HT-29 (cell line): ENCODE results near the gene CYFIP2. TPM values are rescaled to one million over a fixed set of nuclear protein-coding genes. Genes with fewer than 3 reads are reported as not detected.

Experiments used
- DNase-seq: peaks from one replicate; pipeline ENCODE4 v3.0.0-alpha.2; 2015; ENCODE audit warnings: low spot score
- total RNA-seq: library from RNA; depleted of rRNA; stranded (reverse); fragments of >200 nt; shearing (Covaris generic); gene quantifications from 2 replicates; pipeline ENCODE4 v1.2.3, GENCODE V29; 2014

CYFIP2 gene
- total RNA-seq, 1 experiment from 2014 or later, result 14.9 TPM

DNA sequence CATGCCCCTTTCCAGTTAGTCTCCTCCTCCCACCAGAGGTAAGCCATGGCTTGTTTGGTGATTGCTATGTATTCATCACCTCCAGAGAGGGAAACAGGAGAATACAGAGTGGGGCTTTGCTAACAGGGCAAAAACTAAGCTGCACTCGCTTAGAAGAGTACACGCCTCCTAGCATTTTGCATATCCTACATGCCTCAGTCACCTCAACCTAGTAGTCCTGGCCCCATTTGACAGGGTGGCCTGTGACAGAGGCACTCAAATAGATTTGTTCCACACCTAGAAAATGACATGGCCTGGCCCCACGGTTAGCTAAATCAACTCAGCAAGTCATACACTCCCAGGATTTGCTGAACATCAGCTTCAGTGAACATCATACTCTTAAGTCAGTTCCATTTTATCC is 90.7 kb downstream of the CYFIP2 start:
- DNase-seq, result no peak

DNA sequence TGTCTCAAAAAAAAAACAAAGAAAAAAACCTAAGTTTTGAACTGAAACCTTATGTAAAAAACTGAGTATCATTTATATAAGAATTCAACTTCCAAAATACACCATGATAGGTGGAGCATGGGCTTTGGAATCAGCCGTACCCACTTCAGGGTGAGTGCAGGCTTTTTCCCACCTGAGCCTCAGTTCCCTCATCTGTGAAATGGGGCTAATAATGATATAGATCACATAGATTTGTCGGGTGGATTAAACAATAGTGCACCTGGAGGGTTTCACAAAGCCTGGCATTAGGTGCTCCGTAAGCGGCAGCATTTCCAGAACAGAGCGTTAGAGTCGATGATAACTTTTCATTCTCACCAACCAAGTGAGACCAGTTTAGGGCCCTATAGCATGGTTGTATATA is 91.9 kb downstream of the CYFIP2 start:
- DNase-seq, result no peak

DNA sequence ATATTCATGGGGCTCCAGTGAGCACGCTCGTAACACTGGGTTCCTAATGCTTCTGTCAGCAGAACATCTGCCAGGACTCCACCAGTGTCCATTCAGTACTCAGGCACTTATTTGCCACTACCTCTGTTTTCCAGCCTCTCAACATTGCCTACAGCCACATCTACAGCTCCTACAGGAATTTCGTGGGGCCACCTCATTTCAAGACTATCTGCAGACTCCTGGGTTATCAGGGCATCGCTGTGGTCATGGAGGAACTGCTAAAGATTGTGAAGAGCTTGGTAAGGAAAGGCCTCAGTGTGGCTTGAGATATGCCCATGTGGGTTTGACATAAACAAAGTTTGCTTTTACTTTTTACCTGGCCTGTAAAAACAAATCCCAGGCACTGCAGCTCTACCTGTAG is 92.9 kb downstream of the CYFIP2 start:
- DNase-seq, result no peak

DNA sequence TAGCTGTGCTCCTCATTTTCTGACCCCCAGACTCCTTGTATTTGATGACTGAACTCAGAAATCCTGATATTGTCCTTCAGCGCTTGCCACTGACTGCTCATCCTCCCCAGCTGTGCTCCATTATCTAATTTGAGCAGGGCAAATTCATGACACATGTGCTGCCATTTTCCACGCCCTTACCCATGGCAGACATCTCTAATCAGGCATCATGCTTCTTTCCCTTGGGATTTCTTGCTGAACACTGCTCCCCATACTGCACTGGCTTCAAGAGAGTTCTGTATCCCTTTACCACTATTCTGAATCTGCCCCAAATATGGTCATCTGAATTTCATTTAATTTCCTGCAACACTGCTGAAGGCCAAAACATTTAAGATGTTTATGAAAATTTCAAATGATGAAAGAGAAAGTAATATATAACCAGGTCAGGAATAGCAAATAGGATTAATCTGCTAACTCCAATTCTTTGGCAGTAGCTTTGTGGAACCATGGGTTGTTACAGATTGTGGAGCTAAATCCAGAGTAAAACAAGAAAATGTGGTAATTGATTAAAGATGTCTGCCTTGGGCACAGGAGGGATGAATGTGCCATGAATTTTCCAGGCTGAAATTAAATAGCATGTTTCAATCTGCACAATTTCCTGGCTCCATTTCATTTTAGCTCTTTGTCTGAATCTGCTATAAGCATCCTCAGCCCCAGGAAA is 93.6 kb downstream of the CYFIP2 start:
- no peak for DNase-seq

GRCh38 chr5:157362012-157362411 is 96.1 kb downstream of the CYFIP2 start:
- DNase-seq, result no peak

GRCh38 chr5:157362502-157362901 is 96.6 kb downstream of the CYFIP2 start:
- no peak for DNase-seq

DNA sequence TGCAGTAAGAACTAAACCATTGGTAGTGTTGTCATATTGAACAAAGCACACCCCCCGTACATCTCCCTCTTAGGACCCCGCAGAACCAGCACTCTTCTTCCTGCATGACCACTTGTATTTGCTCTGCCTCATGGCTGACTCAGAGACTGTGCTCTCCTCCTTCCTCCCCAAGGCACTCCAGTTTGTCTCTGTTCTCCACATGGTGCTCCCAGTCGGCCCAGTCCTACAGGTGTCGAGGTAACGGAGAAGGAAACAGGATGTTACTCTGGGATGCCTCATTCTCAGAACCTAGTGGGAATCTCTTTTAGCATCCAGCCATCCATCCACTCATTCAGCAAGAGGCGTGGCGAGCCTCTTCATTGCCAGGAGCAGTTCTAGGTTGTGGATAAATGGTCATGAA is 97.1 kb downstream of the CYFIP2 start:
- no peak for DNase-seq

GRCh38 chr5:157365732-157366131 is 99.8 kb downstream of the CYFIP2 start:
- DNase-seq, result no peak

DNA sequence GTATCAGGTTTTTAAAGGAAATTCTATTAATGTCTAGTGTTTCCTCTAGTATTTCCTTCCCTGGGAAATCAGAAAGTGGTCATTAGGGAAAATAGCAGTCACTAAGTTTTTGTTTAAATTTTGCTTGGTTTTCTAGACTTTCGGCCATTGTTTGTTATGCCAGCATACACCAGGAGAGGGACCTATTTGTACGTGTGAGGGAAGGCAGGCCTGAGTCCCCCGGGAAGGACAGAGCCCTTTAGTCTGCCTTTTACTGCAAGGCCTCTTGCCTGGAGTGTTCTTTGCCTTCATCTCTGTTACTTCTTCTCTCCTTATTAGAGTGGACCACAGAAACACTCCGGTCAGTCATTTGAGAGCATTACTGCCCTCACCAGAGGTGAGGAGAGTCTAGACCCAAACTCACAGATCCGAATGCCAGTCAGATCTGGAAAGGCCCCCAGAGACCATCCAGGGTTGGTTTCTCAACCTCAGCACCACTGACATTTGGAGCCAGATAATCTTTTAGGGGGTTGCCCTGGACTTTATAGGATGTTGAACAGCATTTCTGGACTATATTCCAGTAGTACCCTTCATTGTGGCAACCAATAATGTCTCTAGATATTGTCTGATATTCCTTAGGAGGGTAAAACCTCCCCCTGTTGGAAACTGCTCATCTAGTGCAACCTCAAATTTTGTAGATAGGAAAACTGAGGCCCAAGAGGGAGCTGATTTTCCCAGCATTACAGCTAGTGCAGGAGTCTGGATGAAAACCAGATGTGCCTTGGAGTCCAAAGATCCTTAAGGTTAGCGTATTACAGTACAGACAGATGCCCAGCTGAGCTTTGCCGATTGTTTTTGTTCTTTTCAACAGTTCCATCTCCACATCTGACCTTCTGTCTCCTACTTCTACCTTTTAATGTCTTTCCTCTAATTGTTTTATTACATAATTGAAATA is 101.1 kb downstream of the CYFIP2 start:
- peak; percentile 49 for DNase-seq

GRCh38 chr5:157369507-157369906 is 103.6 kb downstream of the CYFIP2 start:
- no peak for DNase-seq

- no peak for DNase-seq
Observed at GRCh38 chr5:157370967-157371366, 105.0 kb downstream of the CYFIP2 start.

DNA sequence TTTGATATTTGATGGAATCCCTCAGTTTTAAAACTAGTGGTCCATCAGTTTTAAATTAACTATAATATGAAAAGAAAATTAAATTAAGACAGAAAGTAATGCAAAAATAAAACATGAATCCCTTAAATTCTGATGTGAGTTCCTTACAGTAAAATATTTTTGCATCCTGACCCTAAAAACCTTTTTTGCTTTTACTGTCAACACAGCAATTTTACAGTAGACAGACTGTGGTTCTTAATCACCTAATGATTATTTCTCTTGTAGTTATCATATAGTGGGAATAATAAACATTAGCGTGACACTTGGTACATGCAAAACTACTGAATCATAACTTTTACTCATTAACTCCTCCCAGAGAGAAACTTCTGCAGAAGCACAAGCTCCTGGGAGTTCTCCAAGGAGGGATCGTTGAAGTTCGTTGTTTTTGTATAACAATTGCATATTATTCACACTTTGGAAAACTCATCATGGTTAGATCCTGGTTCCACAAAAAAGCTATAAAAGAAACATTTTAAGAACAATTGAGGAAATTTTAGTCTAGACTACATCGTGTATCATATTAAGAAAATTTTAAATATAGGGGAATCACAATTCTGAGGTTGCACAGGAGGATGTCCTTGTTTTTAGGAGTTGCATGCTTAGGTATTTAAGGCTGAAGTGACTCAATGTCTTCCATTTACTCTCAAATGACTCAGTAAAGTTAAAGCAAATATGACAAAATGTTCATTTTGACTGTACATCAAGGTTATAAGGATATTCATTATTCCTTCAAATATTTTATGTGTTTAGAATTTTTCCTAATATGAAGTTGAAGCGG is 105.9 kb downstream of the CYFIP2 start:
- no peak for DNase-seq

DNA sequence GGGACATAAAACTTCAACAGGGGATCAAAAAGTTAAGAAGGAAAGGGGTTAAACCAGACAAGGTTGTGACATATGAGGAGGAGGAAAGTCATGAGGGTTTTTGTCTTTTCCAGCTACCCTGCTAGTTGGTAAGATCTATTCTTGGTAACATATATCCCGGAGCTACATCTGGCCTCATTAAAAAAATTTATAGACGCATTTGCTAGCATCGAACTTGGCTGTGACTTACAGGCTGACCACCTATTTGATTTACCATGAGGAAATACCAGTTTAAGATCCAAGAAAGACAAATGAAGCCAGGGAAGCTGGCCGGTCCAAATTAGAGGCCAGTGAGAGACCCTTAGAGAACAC is 106.5 kb downstream of the CYFIP2 start:
- no peak for DNase-seq

DNA sequence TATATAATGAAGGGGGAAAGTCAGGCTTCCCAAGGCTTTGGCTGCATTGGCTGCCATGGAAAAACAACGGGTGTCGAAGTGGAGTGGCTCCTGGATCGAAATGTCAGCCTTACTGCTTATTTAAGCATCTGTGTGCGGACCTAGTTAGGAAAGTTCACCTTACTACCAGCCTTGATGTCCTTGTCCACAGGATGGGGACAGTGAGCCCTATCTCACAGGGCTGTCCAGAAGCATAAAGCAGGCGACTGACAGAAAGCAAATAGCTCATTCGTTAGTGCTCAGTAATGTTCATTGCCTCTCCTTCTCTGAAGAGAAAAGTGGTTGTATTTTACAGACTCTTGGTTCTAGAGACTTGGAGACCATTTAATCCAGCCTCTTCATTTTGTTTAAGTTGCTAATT is 112.6 kb downstream of the CYFIP2 start:
- DNase-seq, result no peak

DNA sequence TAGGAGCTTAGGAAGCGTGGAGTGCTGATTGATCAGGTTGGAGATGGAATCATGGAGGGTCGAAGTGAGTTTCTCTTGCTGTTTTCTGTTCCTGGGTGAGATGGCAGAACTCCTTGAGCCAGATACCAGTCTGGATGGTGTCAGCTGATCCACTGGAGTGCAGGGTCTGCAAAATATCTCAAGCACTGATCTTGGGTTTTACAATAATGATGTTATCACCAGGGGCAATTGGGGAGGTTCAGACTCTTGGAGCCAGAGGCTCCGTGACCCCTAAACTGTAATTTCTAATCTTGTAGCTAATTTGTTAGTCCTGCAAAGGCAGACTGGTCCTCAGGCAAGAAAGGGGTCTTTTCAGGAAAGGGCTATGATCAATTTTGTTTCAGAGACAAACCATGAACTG is 114.1 kb downstream of the CYFIP2 start:
- no peak for DNase-seq

- no peak for DNase-seq
Observed at GRCh38 chr5:157381746-157382145, 115.8 kb downstream of the CYFIP2 start.

DNA sequence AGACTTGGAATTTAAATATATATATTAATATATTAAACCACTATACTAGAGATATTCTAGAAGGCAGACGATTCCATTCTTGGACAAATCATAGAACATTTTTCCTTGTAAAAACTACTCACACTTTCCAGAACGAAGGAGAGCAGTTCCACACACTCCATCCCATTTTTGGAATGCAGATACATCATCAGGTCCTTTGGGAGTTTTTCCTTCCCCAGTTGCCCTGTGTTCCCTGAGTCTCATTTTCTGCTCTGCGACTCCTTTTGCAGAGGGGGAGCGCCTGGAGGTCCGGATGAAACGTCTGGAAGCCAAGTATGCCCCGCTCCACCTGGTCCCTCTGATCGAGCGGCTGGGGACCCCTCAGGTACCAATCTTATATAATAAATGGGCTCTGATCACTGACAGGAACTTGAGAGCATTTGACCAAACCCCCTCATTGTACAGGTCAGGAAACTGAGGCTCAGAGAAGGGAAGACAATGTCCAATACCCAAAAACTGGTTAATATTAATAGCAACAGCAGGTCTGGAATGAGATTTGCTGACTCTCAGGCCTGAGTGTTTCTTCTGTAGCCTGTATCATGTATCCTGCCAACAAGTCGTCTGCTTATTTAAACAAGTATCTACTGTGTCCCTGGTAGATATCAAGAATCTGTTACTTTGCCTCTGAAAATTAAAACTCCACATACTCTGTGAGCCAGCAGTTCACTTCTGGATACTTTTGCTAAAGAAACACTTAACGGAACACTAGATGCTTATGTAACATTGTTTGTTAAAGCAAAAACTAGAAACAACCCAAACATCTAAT is 117.3 kb downstream of the CYFIP2 start:
- no peak for DNase-seq

- DNase-seq, result peak; percentile 47
Observed at GRCh38 chr5:157384971-157385709, 119.2 kb downstream of the CYFIP2 start.

DNA sequence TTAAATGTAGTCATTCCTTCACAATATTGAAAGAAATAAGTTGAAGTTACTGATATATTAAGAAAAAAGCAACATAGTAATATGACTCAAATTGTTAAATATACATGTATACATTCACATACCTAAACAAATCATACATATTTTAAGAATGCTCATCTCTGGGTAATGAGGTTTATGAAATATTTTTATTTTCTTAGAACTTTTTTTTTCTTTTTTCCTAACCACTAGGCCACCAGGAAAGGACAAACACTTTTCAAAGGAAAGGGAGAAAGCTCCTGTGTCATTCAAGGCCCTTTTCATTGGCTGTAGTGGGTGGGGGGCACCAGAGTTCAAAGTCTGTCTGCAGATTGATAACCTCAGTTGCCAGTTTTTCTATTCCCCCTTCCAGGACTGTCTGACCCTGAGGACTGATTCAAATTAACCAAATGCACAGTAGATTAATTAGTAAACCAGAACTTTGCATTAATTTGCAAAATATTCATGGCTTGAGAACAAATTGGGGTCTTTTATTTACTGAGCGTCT is 121.2 kb downstream of the CYFIP2 start:
- no peak for DNase-seq

DNA sequence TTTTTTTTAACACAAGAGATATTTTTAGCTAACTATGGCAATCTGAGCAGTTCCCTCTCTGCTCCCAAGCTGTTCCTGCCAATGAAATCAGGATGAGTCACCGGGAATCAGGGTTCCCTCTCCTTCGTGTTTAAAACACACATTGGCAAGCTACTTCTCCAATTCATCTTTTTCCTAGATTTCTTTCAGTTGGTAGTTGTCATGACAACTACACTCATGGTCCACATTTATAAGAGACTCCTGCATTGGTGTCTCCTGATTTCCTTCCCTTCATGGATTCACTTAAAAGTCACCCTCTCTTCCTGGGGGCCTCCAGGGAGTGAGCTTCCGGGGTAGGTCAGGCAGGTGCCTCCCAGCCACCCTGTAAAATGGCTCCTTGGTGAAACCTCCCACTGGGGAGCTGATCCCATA is 121.8 kb downstream of the CYFIP2 start:
- DNase-seq, result peak; percentile 29
